G401 (cell line): ENCODE measurements around the gene KDM4E. TPM values are rescaled to one million over a fixed set of nuclear protein-coding genes. Genes with fewer than 3 reads are reported as not detected.
A peak's percentile ranks its signal among the peaks of the same experiment; 100 is the strongest.
"Not testable (repeated sequence)": the region's sequence is repeated elsewhere in the genome, so short reads cannot be mapped to it uniquely, and the experiment has no call there.

Source experiments
- DNase-seq: peaks from one replicate; pipeline ENCODE4 v3.0.0-alpha.2; 2015; ENCODE audit warnings: low spot score
- in situ Hi-C: cut with HindIII; loops from 2 replicates; pipeline ENCODE4 v1.10.0; 2016; ENCODE audit warnings: low sequenced_read_pairs, mixed read lengths
- total RNA-seq: library from RNA; depleted of rRNA; stranded (reverse); fragments of >200 nt; shearing (Covaris generic); gene quantifications from 2 replicates; pipeline ENCODE4 v1.2.3, GENCODE V29; 2014

KDM4E gene
- total RNA-seq, 1 experiment from 2014 or later, result 0.20 TPM

DNA sequence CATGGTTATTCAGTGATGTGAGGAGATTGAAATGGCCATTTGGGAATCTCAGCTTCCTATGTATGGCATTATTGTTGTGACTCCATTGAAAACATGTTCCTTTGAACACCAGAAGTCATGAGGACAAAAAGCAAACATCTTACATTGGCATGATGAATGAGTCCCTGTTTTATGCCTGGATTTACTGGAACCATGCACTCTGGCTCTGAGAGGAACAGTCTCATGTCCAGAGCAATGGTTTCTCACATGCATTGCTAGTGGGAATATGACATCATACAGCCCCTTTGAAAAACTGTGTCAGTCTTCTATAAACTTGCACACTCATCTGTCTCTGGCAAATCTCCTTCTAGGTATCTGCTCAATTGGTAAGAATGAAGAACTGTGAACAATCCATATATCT lies 20.8 kb downstream of the KDM4E start:
- in situ Hi-C loops, result no loop called here
- no peak for DNase-seq

GRCh38 chr11:95049122-95049521 lies 24.1 kb downstream of the KDM4E start, which contains the start of gene KDM4F:
Gene KDM4F, plus strand, starts transcription at chr11:95049422.
- DNase-seq, in situ Hi-C loops: not testable (repeated sequence)

DNA sequence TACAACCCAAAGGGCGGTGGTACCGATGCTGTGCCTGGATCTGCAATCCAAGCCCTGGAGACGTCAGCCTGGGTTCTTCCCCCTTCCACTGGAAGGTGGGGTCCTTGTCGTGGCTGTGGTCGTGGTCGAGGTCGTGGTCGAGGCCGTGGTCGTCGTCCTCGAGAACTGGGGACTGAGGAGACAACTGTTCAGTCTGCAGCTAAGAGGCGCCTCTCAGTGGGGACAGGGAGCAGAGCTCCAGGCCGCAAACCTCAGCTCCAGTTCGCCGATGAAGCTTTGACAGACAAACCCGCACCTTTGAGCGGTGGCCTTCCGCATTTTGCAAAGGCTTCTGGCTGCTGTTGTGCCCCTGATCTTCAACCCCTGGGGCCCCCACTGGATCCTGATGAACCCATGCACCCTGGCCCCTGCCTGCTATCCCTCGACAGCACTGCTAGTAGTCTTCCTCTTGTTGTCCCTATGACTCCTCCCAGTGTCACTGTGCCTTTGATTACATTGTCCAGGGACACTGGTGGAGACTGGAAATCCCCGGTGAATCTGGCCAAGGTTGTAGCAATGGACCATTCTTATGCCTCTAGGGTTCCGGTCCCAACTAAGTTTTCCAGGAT lies 25.6 kb downstream of the KDM4E start:
- in situ Hi-C loops, result no loop called here
- DNase-seq, result no peak

GRCh38 chr11:95054356-95054755 lies 29.3 kb downstream of the KDM4E start:
- DNase-seq, result no peak
- in situ Hi-C loops, result no loop called here

GRCh38 chr11:95055283-95055897 lies 30.3 kb downstream of the KDM4E start:
- in situ Hi-C loops, result no loop called here
- no peak for DNase-seq

DNA sequence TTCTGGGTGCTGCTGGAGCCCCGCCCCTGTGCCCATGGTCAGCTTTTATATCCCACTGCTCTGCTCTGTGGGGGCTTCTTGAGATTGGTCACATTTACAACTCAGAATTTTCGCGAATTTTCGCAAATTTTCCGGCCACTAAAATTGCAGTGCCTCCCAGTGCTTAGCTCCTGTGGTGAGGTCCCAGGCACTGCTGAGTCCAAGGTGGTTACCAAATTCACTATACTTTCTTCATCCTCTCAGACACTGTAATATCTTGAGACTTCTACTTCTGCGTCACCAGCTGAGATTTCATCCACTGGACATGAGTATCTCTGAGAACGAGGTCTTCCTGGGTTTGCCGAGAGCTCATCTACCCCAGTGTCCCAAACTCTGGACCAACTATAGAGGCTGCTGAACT lies 32.9 kb downstream of the KDM4E start:
- in situ Hi-C loops, result no loop called here
- no peak for DNase-seq

DNA sequence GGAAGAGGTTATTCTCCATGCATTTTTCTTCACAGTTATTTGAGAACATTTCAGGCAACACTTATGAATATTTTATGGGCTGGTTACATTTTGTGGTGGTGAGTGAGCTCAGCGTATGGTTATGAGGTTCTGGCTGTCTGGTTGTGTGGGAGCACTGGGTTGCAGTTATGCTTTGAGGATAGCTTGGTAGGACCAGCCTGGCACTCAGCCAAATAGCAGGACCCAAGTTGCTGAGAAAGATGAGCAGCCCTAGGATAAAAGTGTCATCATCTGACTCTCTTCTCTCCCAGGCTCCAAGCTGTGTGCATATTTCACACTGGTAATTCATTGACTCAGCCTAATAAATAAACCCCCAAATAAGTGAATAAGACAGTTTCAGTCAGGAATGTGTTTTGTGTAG lies 33.6 kb downstream of the KDM4E start:
- no peak for DNase-seq
- in situ Hi-C loops, result no loop called here

DNA sequence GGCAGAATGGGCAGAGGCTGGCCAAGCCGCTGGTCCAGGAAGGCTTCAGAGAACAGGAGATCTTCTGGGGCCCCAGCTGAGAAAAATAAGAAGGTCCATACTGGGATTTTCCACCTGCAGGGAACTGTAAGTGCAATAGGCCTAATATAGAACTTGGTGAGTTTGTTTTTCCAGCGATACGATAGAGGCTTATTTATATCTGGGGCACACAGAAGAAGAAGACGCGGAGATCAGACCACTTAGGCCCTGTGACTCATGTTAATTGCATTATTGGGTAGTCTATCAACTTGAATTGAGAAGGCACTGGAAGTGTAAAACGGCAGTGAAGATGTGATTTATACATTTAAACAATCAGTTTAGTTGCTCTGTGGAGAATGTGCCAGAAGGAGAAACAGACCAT lies 34.0 kb downstream of the KDM4E start:
- no peak for DNase-seq
- in situ Hi-C loops, result no loop called here

DNA sequence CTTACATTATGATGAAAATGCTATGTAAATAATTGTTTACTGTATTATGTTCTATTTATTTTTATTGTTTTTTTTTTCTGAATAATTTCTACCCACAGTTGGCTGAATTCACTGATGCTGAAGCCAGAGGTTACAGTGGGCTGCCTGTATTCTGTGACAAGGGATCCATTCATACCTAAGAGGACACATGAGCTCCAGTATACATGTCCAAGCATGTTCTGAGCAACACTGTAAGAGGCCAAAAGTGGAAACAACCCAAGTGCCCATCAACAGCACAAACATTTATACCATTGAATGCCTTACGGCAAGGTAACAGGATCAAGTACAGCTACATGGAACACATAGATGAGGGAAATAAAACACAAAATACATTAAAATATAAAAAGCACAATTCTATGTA lies 40.3 kb downstream of the KDM4E start:
- in situ Hi-C loops, result no loop called here
- no peak for DNase-seq

DNA sequence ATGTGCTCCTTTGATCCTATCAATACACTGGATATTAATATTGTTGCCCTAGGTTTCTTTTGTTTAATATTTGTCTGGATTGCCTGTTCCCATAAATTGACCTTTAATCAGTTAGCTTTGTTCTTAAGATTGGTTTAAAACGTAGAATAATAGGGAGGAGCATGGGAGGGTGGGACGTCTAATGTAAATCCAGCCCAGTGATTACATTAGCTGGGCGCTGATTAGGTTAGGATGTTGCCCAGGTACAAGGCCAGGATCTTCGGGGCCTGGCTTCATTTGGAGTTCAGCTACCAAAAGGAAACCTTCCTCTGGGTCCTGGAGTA lies 41.6 kb downstream of the KDM4E start, which contains the start of gene SRSF8:
SRSF8 (plus strand) TSS at position 204 of the 323 bp plus-strand sequence. CDS start 308 bp downstream, outside the sequence.
- in situ Hi-C loops, result no loop called here

DNA sequence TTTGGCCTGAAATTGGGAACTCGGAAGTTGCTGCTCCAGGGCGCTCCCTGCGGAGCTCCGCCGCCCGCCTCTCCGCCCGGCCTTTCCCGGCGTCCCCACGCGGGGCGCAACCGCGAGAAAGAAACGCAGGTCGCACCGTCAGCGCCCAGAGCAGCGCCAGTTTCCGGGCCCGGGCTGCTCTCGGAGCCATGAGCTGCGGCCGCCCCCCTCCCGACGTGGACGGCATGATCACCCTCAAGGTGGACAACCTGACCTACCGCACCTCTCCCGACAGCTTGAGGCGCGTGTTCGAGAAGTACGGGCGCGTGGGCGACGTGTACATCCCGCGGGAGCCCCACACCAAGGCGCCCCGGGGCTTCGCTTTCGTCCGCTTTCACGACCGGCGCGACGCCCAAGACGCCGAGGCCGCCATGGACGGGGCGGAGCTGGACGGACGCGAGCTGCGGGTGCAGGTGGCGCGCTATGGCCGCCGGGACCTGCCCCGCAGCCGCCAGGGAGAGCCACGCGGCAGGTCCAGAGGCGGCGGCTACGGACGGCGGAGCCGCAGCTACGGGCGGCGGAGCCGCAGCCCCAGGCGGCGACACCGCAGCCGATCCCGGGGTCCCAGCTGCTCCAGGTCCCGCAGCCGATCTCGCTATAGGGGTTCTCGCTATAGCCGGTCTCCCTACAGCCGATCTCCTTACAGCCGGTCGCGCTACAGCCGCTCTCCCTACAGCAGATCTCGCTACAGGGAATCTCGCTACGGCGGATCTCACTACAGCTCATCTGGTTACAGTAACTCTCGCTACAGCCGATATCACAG lies 42.2 kb downstream of the KDM4E start:
- in situ Hi-C loops, result no loop called here
- DNase-seq, result peak; percentile 76

More for the DNA sequence above, 41.6 kb downstream of the KDM4E start, which contains the start of gene SRSF8:
- no peak for DNase-seq

DNA sequence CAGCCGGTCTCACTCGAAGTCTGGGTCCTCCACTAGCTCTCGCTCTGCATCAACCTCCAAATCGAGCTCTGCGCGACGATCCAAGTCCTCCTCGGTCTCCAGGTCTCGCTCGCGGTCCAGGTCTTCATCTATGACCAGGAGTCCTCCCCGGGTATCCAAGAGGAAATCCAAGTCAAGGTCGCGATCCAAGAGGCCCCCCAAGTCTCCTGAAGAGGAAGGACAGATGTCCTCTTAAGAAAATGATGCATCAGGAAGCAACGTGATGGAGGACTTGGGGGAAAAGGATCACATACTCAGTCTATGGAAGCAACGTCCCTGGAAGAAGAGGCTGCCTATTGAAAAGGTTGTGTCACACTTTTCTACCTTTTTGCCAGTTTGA lies 42.8 kb downstream of the KDM4E start:
- DNase-seq, result no peak
- in situ Hi-C loops, result no loop called here

DNA sequence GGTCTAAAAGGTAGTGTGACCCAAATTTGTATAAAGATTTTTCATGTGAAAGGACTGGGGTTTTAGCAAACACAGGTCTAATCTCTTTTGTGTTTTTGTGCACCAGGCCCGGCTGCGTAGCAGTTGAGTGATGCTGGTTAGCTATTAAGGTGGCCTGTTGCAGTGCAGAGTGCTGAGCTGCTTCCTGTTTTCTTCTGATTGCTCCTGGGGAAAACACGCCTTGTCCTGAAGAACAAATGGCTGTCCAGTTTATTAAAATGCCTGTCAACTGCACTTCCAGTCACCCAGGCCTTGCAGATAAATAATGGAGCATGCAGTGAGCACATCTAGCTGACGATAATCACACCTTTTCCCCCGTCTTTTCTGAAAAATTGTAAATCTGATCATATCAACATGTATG lies 43.5 kb downstream of the KDM4E start:
- DNase-seq, result peak; percentile 97

GRCh38 chr11:95070471-95070870 lies 45.4 kb downstream of the KDM4E start:
- no peak for DNase-seq
- in situ Hi-C loops, result no loop called here

More for the DNA sequence above, 43.5 kb downstream of the KDM4E start:
- in situ Hi-C loops, result no loop called here

DNA sequence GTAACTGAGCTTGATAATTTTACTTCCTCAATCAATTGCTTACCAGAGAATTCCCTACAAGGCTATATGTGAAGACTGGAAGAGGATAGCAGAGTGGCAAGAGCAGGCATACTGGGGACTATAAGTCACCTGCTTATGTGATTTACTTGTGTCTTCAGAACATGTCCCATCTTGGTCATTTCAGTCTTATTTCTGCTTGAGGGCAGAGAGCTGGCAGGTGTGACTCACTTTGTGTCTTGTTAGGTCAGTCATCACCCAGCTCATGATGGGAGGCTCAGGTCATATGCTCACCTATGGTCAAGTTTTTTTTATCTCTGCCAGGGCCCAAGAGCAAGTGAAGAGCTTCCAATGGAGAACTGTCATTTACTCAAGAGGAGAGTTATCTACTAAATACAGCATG lies 47.9 kb downstream of the KDM4E start:
- DNase-seq, result no peak
- in situ Hi-C loops, result no loop called here

DNA sequence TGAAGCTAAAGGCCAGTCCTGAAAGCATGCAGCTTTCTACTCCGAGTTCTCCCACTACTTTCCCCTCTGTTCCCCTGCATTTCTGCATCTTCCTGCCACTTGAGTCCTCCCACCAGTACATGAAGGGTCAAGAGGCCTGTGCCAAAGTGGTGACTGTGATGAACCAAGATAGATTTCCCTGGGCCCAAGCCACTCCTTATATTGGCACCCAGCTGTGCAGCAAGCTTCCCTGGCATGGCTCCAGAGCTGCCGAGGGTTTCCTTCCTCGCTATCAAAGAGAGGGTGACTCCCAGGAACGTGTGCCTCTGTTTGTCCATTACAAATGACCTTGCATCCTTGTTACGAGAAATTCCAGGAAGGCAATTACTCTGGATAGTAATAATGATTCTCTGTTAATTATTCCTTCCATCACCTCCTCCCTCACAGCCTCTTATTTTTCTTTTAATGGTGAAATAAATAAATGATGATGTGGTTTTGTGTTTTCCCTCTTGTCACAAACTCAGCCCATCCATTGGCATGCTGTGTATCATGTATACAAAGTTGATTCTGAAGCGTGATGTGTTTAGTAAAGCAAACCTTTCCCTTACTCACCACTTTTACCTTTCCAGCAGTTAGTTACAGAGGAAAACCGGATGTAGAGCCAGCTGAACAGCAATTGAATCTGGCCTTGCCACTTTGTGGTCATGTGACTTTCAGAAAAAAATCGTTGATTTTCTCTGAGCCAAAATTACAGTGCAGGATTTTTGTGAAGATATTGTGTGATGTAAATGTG lies 49.9 kb downstream of the KDM4E start:
- no peak for DNase-seq
- in situ Hi-C loops, result no loop called here

- in situ Hi-C loops, result no loop called here
- no peak for DNase-seq
These were observed 51.4 kb downstream of the KDM4E start for GRCh38 chr11:95076416-95076815.

DNA sequence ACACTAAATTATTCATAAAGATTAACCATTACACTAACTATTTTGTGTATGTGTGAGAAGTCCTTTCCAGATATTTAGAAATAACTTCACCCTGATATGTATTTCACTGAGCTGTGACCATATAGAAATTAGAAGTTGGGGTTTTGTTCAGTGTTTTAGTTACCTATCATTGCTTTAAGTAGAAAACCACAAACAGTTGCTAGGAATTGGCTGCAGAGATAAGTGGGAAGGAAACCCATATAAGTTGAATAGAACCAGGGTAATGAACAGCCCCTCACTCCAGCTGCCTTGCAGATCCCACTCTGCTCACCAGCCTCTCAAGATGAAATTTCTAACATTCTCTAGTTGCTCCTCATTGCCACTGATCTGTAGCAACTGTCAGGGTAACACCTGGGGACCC lies 51.9 kb downstream of the KDM4E start:
- DNase-seq, result no peak
- in situ Hi-C loops, result no loop called here
